Left lung (tissue), 10 donors: ENCODE data around the gene DCP1B. TPM values are rescaled to one million over a fixed set of nuclear protein-coding genes. Genes with fewer than 3 reads are reported as not detected.

Experiments used
- ATAC-seq: fragments of 200-7000 bp; cut with Tn5 transposase; one replicate; pipeline ENCODE4 v1.9.1; 2020; ENCODE audit warnings: moderate library complexity
- DNase-seq, 4 donors: peaks; one replicate each; pipeline ENCODE4 v3.0.0-alpha.2; 2013 to 2020
- H3K27ac ChIP-seq, 2 donors: fragments of 200-600 bp; sonication (generic) in 1 of 2; one replicate each; pipeline versions ENCODE4 v1.5.0 to v1.8.0; 2020 to 2021
- H3K27me3 ChIP-seq, 2 donors: fragments of 200-600 bp; sonication (generic) in 1 of 2; one replicate each; pipeline versions ENCODE4 v1.5.0 to v1.8.0; 2020 to 2021
- H3K36me3 ChIP-seq, 2 donors: fragments of 200-600 bp; sonication (generic) in 1 of 2; one replicate each; pipeline versions ENCODE4 v1.5.0 to v1.8.0; 2020 to 2021
- H3K4me1 ChIP-seq, 2 donors: fragments of 200-600 bp; one replicate each; pipeline ENCODE4 v1.8.0; 2021
- H3K4me3 ChIP-seq, 2 donors: fragments of 200-600 bp; sonication (generic) in 1 of 2; one replicate each; pipeline versions ENCODE4 v1.5.0 to v1.8.0; 2020 to 2021; ENCODE audit warnings: mild to moderate bottlenecking in 1 of 2
- H3K9me3 ChIP-seq, 2 donors: fragments of 200-600 bp; sonication (generic) in 1 of 2; one replicate each; pipeline versions ENCODE4 v1.5.0 to v1.8.0; 2020 to 2021
- intact Hi-C, 2 donors: fragments of 100-400 bp; cut with DNase I; formaldehyde crosslinking; loops; one replicate each; pipeline versions ENCODE4 v1.11.2 to v1.14.2; 2022
- polyA plus RNA-seq, 6 donors: library from polyadenylated mRNA; unstranded; fragments of 120-200 nt; gene quantifications; one replicate each; pipeline ENCODE4 v1.2.1, GENCODE V29; 2013; ENCODE audit not compliant: insufficient read length in 6 of 6
- total RNA-seq, 2 donors: library from RNA; stranded (reverse); fragmentation: NEBNext Ultra II Directional; extraction: Animal tissue kit (Norgen Biotek cat#: 25700); gene quantifications; one replicate each; pipeline ENCODE4 v1.2.1, GENCODE V29; 2021
- TF ChIP-seq, protein P1 (sequence below), 2 donors: fragments of 200-600 bp; sonication (generic) in 1 of 2; IDR thresholded peaks; one replicate each; pipeline versions ENCODE4 v1.5.0 to v1.8.0; 2021; ENCODE audit warnings: antibody characterized with exemption in 2 of 2
- donor health status: DM: no; HTN: yes; CAD: no.
- donor health status: DM: no; HTN: no; CAD: no.

The DCP1B gene
- total and polyA plus RNA-seq, 8 donors = 9.8 to 33.4 (median 28.5) TPM

DNA sequence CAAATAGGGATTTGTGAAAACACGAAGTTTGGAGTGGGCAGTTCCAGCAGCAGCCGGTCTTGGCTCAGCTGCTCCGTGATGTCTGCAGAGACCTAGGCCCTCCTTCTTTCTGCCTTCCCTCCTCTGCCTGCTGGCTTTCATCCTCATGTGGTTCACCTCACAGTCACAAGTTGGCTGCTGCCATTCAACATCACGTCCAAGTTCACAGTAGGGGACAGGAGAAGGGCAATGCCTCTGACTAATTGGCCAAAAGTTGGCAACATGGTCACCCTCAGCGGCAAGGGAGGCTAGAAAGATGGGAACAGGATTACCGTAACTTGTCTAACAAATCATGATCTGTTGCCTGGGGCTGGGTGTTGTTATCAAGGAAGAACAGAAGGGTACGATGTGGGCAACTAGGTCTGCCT is 78.0 kb downstream of the DCP1B start:
- intact Hi-C loops = no loop called here
- TF ChIP-seq, protein P1, sequence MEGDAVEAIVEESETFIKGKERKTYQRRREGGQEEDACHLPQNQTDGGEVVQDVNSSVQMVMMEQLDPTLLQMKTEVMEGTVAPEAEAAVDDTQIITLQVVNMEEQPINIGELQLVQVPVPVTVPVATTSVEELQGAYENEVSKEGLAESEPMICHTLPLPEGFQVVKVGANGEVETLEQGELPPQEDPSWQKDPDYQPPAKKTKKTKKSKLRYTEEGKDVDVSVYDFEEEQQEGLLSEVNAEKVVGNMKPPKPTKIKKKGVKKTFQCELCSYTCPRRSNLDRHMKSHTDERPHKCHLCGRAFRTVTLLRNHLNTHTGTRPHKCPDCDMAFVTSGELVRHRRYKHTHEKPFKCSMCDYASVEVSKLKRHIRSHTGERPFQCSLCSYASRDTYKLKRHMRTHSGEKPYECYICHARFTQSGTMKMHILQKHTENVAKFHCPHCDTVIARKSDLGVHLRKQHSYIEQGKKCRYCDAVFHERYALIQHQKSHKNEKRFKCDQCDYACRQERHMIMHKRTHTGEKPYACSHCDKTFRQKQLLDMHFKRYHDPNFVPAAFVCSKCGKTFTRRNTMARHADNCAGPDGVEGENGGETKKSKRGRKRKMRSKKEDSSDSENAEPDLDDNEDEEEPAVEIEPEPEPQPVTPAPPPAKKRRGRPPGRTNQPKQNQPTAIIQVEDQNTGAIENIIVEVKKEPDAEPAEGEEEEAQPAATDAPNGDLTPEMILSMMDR (IDR thresholded peaks at IDR 0.05) = no peak
- Histone ChIP-seq H3K4me3 (no peak overlapping the region), H3K27ac (no peak overlapping the region), H3K27me3 (peaks cover 0 to 52% of the 10 kb centered on the region in 2 donors), H3K36me3 (no peaks in the 10 kb centered on the region), H3K4me1 (peaks cover 0 to under 1% of the 10 kb centered on the region in 2 donors), H3K9me3 (no peaks in the 10 kb centered on the region)
- ATAC-seq = no peak
- DNase-seq = no peak

DNA sequence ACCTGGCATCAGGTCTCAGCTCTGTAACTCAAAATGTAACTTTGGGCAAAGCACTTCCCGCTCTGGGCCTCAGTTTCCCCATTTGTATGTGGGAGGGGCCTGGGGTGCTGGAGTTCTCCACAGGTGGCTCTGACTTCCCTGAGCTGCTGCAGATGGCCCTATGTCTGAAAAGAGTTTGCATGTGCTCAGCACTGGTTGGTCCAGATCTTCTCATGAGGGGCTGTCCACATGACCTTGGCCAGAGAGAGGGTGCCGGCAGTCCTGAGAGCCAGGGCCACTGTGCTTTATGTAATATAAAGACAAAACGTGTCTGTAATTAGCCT is 78.6 kb downstream of the DCP1B start:
- ATAC-seq = no peak
- intact Hi-C loops = no loop called here
- no peak for DNase-seq
- Histone ChIP-seq H3K4me3 (no peak overlapping the region), H3K9me3 (no peaks in the 10 kb centered on the region), H3K36me3 (no peaks in the 10 kb centered on the region), H3K27ac (no peak overlapping the region), H3K4me1 (peaks cover 0 to 3% of the 10 kb centered on the region in 2 donors), H3K27me3 (peaks cover 0 to 45% of the 10 kb centered on the region in 2 donors)
- TF ChIP-seq, protein P1 (IDR thresholded peaks at IDR 0.05) = no peak

DNA sequence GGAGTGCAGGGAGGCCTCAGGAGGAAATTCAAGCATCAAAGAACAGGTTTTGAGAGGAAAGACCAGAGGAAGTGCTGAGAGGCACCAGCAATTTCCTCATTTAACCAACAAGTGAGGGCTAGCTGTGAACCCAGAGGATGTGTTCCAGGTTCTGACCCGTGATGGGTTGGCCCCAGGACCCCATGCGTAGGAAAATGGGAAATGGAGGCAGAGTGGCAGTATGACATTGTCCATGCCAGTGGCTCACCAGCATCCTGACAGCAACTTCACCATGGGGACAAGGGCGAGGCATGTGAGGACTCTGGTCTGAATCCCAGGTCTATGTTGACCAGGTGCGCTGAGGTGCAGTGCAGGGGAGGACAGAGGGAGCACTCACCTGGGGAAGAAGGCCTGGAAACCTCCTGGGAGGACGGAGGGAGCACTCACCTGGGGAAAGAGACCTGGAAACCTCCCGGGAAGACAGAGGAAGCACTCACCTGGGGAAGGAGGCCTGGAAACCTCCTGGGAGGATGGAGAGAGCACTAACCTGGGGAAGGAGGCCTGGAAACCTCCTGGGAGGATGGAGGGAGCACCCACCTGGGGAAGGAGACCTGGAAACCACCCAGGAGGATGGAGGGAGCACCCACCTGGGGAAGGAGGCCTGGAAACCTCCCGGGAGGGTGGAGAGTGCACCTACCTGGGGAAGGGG is 79.1 kb downstream of the DCP1B start:
- H3K9me3 ChIP-seq = no peaks in the 10 kb centered on the region
- TF ChIP-seq, protein P1 (IDR thresholded peaks at IDR 0.05) = no peak
- intact Hi-C loops = no loop called here
- peaks cover 0 to 3% of the 10 kb centered on the region in 2 donors for H3K4me1 ChIP-seq
- DNase-seq = no peak
- H3K27me3 ChIP-seq = peaks cover 0 to 40% of the 10 kb centered on the region in 2 donors
- H3K27ac ChIP-seq = no peak overlapping the region
- H3K4me3 ChIP-seq = no peak overlapping the region
- H3K36me3 ChIP-seq = no peaks in the 10 kb centered on the region
- no peak for ATAC-seq

DNA sequence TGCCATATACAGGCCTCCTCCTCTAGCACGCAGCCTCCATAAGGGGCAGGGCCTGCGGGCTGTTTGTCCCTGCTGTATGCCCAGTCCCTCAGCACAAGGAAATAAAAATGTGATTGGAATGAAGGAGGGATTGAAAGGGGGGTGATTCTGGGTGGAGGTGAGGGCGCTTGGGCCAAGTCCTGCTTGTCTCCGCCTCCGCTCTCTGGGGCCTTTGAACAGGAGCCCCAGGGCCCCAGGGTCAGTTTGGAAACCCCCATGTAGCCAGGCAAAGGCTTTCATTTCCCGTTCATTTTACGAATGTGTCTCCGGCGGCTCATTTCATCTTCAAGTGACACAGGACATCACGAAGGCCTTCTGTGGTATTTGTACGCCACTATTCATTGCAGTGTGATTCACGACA is 81.3 kb downstream of the DCP1B start:
- DNase-seq = no peak
- TF ChIP-seq, protein P1 (IDR thresholded peaks at IDR 0.05) = no peak
- intact Hi-C loops = no loop called here
- no peak for ATAC-seq
- H3K4me1 ChIP-seq = peaks cover 0 to 8% of the 10 kb centered on the region in 2 donors
- no peak overlapping the region for H3K27ac ChIP-seq
- no peaks in the 10 kb centered on the region for H3K9me3 ChIP-seq
- H3K36me3 ChIP-seq = no peaks in the 10 kb centered on the region
- no peak overlapping the region for H3K4me3 ChIP-seq
- peaks cover 0 to 39% of the 10 kb centered on the region in 2 donors for H3K27me3 ChIP-seq

DNA sequence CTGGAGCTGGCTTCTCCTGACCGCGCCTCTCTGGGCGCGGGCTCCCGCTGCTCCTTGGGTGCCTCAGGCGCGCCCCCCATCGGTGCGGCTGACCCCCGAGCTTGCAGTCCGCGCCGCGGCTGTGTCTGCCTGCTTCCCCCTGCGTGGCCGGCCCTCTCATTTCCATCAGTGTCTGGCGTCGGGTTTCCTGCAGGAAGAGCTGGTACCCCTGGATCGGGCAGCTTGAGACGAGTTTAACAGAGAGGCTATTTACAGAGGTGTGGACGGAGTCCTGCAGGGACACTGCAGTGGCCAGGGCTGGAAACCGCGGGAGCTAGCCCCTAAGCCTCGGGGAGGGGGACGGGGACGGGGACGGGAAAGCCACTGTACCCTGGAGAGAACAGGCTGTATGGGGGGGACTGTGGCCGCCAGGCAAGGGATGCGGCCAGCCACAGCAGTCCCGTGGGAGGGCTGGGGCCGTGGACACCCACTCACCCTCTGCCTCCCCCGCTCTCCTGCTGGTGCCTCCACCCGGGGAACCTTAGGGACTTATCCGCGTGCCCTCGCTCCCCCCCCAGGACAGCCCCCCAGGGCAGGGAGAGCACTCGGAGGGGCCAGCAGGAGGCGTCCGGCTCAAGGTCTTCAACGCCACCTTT is 82.1 kb downstream of the DCP1B start:
- H3K27ac ChIP-seq = no peak overlapping the region
- no peak overlapping the region for H3K4me3 ChIP-seq
- no peaks in the 10 kb centered on the region for H3K9me3 ChIP-seq
- TF ChIP-seq, protein P1 (IDR thresholded peaks at IDR 0.05) = no peak
- peaks cover 0 to 37% of the 10 kb centered on the region in 2 donors for H3K27me3 ChIP-seq
- H3K4me1 ChIP-seq = peaks cover 0 to 16% of the 10 kb centered on the region in 2 donors
- intact Hi-C loops = no loop called here
- DNase-seq = peak in 1 of 4 donors; percentile 30
- H3K36me3 ChIP-seq = no peaks in the 10 kb centered on the region
- ATAC-seq = no peak
